Memory B cell (primary cell): Measurements from ENCODE around the gene PODN.

Experiments
- ATAC-seq: fragments of 150-1000 bp; cut with Tn5 transposase; 2 replicates; pipeline ENCODE4 v1.10.0; 2021; ENCODE audit warnings: low read depth, mild to moderate bottlenecking, moderate library complexity
- DNase-seq, 2 donors: peaks; one replicate each; pipeline ENCODE4 v3.0.0; 2022; ENCODE audit warnings: low spot score in 2 of 2
- H3K27ac Mint-ChIP-seq: one replicate; pipeline ENCODE4 v1.8.0; 2022; ENCODE audit warnings: mild to moderate bottlenecking, moderate library complexity, mixed read lengths
- H3K27me3 Mint-ChIP-seq: one replicate; pipeline ENCODE4 v1.8.0; 2022; ENCODE audit warnings: mixed read lengths
- H3K36me3 Mint-ChIP-seq: one replicate; pipeline ENCODE4 v1.8.0; 2022; ENCODE audit warnings: mild to moderate bottlenecking, mixed read lengths
- H3K4me1 Mint-ChIP-seq: one replicate; pipeline ENCODE4 v1.8.0; 2022; ENCODE audit warnings: mixed read lengths
- H3K4me3 Mint-ChIP-seq: one replicate; pipeline ENCODE4 v1.8.0; 2022; ENCODE audit warnings: mild to moderate bottlenecking, moderate library complexity, mixed read lengths
- H3K9me3 Mint-ChIP-seq: one replicate; pipeline ENCODE4 v1.8.0; 2022; ENCODE audit warnings: mixed read lengths

Gene PODN

GRCh38 chr1:53074313-53075154, 12.5 kb downstream of the PODN start:
- no peak for DNase-seq

GRCh38 chr1:53075206-53075605, 13.2 kb downstream of the PODN start:
- no peaks in the 10 kb centered on the region for H3K36me3 Mint-ChIP-seq
- no peak overlapping the region for H3K4me3 Mint-ChIP-seq
- ATAC-seq: no peak
- H3K27ac Mint-ChIP-seq: no peak overlapping the region
- no peaks in the 10 kb centered on the region for H3K4me1 Mint-ChIP-seq
- H3K9me3 Mint-ChIP-seq: no peaks in the 10 kb centered on the region
- peaks cover 8% of the 10 kb centered on the region for H3K27me3 Mint-ChIP-seq
- DNase-seq: no peak

More at GRCh38 chr1:53074313-53075154, 12.5 kb downstream of the PODN start:
- Mint-ChIP-seq H3K36me3 (no peaks in the 10 kb centered on the region), H3K4me3 (no peak overlapping the region), H3K9me3 (no peaks in the 10 kb centered on the region), H3K27me3 (peaks cover 8% of the 10 kb centered on the region), H3K27ac (no peak overlapping the region), H3K4me1 (no peaks in the 10 kb centered on the region)
- ATAC-seq: no peak

- peaks cover 8% of the 10 kb centered on the region for H3K27me3 Mint-ChIP-seq
Measured at GRCh38 chr1:53075761-53076163, 13.7 kb downstream of the PODN start.

GRCh38 chr1:53076165-53076564, 14.2 kb downstream of the PODN start:
- ATAC-seq (no peak), DNase-seq (no peak)
- Mint-ChIP-seq H3K36me3 (no peaks in the 10 kb centered on the region), H3K27ac (no peak overlapping the region), H3K4me1 (no peaks in the 10 kb centered on the region), H3K4me3 (no peak overlapping the region), H3K9me3 (no peaks in the 10 kb centered on the region), H3K27me3 (peaks cover 8% of the 10 kb centered on the region)

More at GRCh38 chr1:53075761-53076163, 13.7 kb downstream of the PODN start:
- ATAC-seq (no peak), DNase-seq (no peak)
- Mint-ChIP-seq H3K36me3 (no peaks in the 10 kb centered on the region), H3K27ac (no peak overlapping the region), H3K4me1 (no peaks in the 10 kb centered on the region), H3K4me3 (no peak overlapping the region), H3K9me3 (no peaks in the 10 kb centered on the region)

GRCh38 chr1:53076721-53077598, 14.9 kb downstream of the PODN start:
- H3K4me1 Mint-ChIP-seq: no peaks in the 10 kb centered on the region
- H3K36me3 Mint-ChIP-seq: no peaks in the 10 kb centered on the region
- ATAC-seq (no peak), DNase-seq (no peak)
- no peak overlapping the region for H3K4me3 Mint-ChIP-seq
- no peak overlapping the region for H3K27ac Mint-ChIP-seq
- no peaks in the 10 kb centered on the region for H3K9me3 Mint-ChIP-seq
- H3K27me3 Mint-ChIP-seq: peaks cover 8% of the 10 kb centered on the region

- ATAC-seq (no peak), DNase-seq (no peak)
- H3K36me3 Mint-ChIP-seq: no peaks in the 10 kb centered on the region
- no peak overlapping the region for H3K4me3 Mint-ChIP-seq
- H3K27ac Mint-ChIP-seq: no peak overlapping the region
- peaks cover 8% of the 10 kb centered on the region for H3K27me3 Mint-ChIP-seq
- no peaks in the 10 kb centered on the region for H3K9me3 Mint-ChIP-seq
- H3K4me1 Mint-ChIP-seq: no peaks in the 10 kb centered on the region
Measured at GRCh38 chr1:53077599-53077965, 15.6 kb downstream of the PODN start.

- no peaks in the 10 kb centered on the region for H3K4me1 Mint-ChIP-seq
- no peak overlapping the region for H3K4me3 Mint-ChIP-seq
- ATAC-seq (no peak), DNase-seq (no peak)
- H3K27ac Mint-ChIP-seq: no peak overlapping the region
- H3K9me3 Mint-ChIP-seq: no peaks in the 10 kb centered on the region
- H3K36me3 Mint-ChIP-seq: no peaks in the 10 kb centered on the region
- H3K27me3 Mint-ChIP-seq: peaks cover 9% of the 10 kb centered on the region
Measured at GRCh38 chr1:53078333-53079101, 16.5 kb downstream of the PODN start.

- Mint-ChIP-seq H3K4me3 (no peak overlapping the region), H3K27ac (no peak overlapping the region), H3K9me3 (no peaks in the 10 kb centered on the region), H3K4me1 (no peaks in the 10 kb centered on the region), H3K27me3 (peaks cover 9% of the 10 kb centered on the region), H3K36me3 (no peaks in the 10 kb centered on the region)
- DNase-seq (no peak), ATAC-seq (no peak)
Measured at GRCh38 chr1:53079251-53079650, 17.2 kb downstream of the PODN start.

- H3K4me3 Mint-ChIP-seq: no peak overlapping the region
Measured at GRCh38 chr1:53080041-53080440, 18.0 kb downstream of the PODN start.

GRCh38 chr1:53080769-53081168, 18.8 kb downstream of the PODN start:
- no peak overlapping the region for H3K27ac Mint-ChIP-seq
- H3K4me1 Mint-ChIP-seq: no peaks in the 10 kb centered on the region
- H3K9me3 Mint-ChIP-seq: no peaks in the 10 kb centered on the region
- no peak overlapping the region for H3K4me3 Mint-ChIP-seq
- ATAC-seq: no peak
- no peak for DNase-seq
- peaks cover 2% of the 10 kb centered on the region for H3K27me3 Mint-ChIP-seq
- no peaks in the 10 kb centered on the region for H3K36me3 Mint-ChIP-seq

More at GRCh38 chr1:53080041-53080440, 18.0 kb downstream of the PODN start:
- ATAC-seq (no peak), DNase-seq (no peak)
- Mint-ChIP-seq H3K9me3 (no peaks in the 10 kb centered on the region), H3K27ac (no peak overlapping the region), H3K36me3 (no peaks in the 10 kb centered on the region), H3K27me3 (peaks cover 8% of the 10 kb centered on the region), H3K4me1 (no peaks in the 10 kb centered on the region)

- no peaks in the 10 kb centered on the region for H3K9me3 Mint-ChIP-seq
- no peak overlapping the region for H3K4me3 Mint-ChIP-seq
- H3K27ac Mint-ChIP-seq: no peak overlapping the region
- no peaks in the 10 kb centered on the region for H3K4me1 Mint-ChIP-seq
- ATAC-seq: no peak
- no peak for DNase-seq
- no peaks in the 10 kb centered on the region for H3K36me3 Mint-ChIP-seq
- H3K27me3 Mint-ChIP-seq: peaks cover 2% of the 10 kb centered on the region
Measured at GRCh38 chr1:53081384-53082066, 19.5 kb downstream of the PODN start.

- no peak overlapping the region for H3K4me3 Mint-ChIP-seq
- H3K4me1 Mint-ChIP-seq: no peaks in the 10 kb centered on the region
- no peaks in the 10 kb centered on the region for H3K36me3 Mint-ChIP-seq
- no peak overlapping the region for H3K27ac Mint-ChIP-seq
- H3K27me3 Mint-ChIP-seq: peaks cover 2% of the 10 kb centered on the region
- H3K9me3 Mint-ChIP-seq: no peaks in the 10 kb centered on the region
- DNase-seq: no peak
- ATAC-seq: no peak
Measured at GRCh38 chr1:53082826-53083455, 20.9 kb downstream of the PODN start.
